H1 (cell line): ENCODE results near the gene TOR1AIP1. TPM values are rescaled to one million over a fixed set of nuclear protein-coding genes. Genes with fewer than 3 reads are reported as not detected.

Source experiments
- CREB1 ChIP-seq: IDR thresholded peaks from 2 replicates; pipeline ENCODE4 v1.6.1; 2012; ENCODE audit warnings: inconsistent platforms
- EGR1 ChIP-seq: IDR thresholded peaks from 2 replicates; pipeline ENCODE4 v1.6.1; 2011; ENCODE audit warnings: low read depth, low read length, borderline replicate concordance
- JUND ChIP-seq: IDR thresholded peaks from 2 replicates; pipeline ENCODE4 v1.6.1; 2011; ENCODE audit warnings: mild to moderate bottlenecking, improper control_type of control experiment, low read length
- KDM5A ChIP-seq: fragments of 200-600 bp; IDR thresholded peaks from 2 replicates; pipeline ENCODE4 v1.7.1; 2012; ENCODE audit warnings: mild to moderate bottlenecking, low read length, inconsistent platforms, mixed read lengths
- POU5F1 ChIP-seq: IDR thresholded peaks from 2 replicates; pipeline ENCODE4 v1.6.1; 2011; ENCODE audit warnings: low read depth, mild to moderate bottlenecking, low read length, moderate library complexity
- RXRA ChIP-seq: IDR thresholded peaks from 2 replicates; pipeline ENCODE4 v1.6.1; 2011; ENCODE audit warnings: low read depth, mild to moderate bottlenecking, low read length, moderate library complexity; ENCODE audit not compliant: insufficient read depth
- SIRT6 ChIP-seq: IDR thresholded peaks from one replicate; pipeline ENCODE4 v1.7.1; 2012; ENCODE audit warnings: low read length, inconsistent platforms
- TAF1 ChIP-seq: IDR thresholded peaks from 2 replicates; pipeline ENCODE4 v1.6.1; 2011; ENCODE audit warnings: mild to moderate bottlenecking, low read depth, low read length
- TCF12 ChIP-seq: IDR thresholded peaks from 2 replicates; pipeline ENCODE4 v1.6.1; 2011; ENCODE audit warnings: low read depth, mild to moderate bottlenecking, low read length
- ZNF274 ChIP-seq: IDR thresholded peaks from 2 replicates; pipeline ENCODE4 v1.7.0; 2012; ENCODE audit warnings: low read length, borderline replicate concordance; ENCODE audit errors: extremely low read depth
- polyA plus RNA-seq, 7 experiments: library from polyadenylated mRNA; depleted of rRNA in 3 of 7; stranded (reverse) in 5 of 7; unstranded in 2 of 7; fragments of >200 nt in 5 of 7; fragments of 200-250 nt in 2 of 7; gene quantifications; 1 replicate in 5 of 7; 2 replicates in 1 of 7; 4 replicates in 1 of 7; pipeline versions ENCODE4 v1.2.1 to v1.2.3, GENCODE V29; 2011 to 2013; ENCODE audit warnings: missing spikeins in 2 of 7, mixed read lengths in 2 of 7
- total RNA-seq: library from RNA; stranded (reverse); fragmentation: NEBNext Ultra II Directional; extraction: Animal tissue kit (Norgen Biotek cat#: 25700); gene quantifications from 2 replicates; pipeline ENCODE4 v1.2.1, GENCODE V29; 2021
- TF ChIP-seq, protein P1 (sequence below): fragments of 300-600 bp; sonication (generic); IDR thresholded peaks from 2 replicates; pipeline ENCODE4 v1.7.1; 2012; ENCODE audit warnings: low read length, moderate library complexity, mild to moderate bottlenecking, inconsistent platforms; ENCODE audit not compliant: insufficient replicate concordance
- TF ChIP-seq, protein P2 (sequence below): IDR thresholded peaks from 2 replicates; pipeline ENCODE4 v1.6.1; 2012; ENCODE audit warnings: inconsistent platforms
- TF ChIP-seq, protein P3 (sequence below): IDR thresholded peaks from 2 replicates; pipeline ENCODE4 v1.6.1; 2012; ENCODE audit warnings: inconsistent platforms

The TOR1AIP1 gene
- total and polyA plus RNA-seq, 2 of the 8 experiments (the other 6 are each of a cell fraction or from before 2014, with no cell fraction given) = 5.7 to 22.8 TPM

DNA sequence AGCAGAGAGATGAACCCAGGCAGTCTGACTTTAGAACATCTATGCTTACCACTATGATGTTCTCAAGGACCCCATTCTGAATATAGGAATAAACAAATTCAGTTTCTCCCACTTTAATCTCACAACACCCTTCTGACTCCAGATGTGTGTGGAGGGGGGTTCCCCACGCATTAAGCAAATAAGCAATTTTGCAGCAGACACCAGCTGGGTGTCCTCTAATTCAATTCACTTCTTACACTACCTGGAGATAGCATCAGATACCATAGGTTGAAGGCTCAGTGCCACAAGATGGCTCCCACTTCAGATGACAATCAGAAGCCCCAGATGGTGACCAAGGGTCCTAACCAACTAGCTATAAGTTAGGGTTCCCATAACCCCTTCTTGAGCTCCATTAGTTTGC, 42.2 kb downstream of the TOR1AIP1 start (continued):
- TF ChIP-seq, protein P1, sequence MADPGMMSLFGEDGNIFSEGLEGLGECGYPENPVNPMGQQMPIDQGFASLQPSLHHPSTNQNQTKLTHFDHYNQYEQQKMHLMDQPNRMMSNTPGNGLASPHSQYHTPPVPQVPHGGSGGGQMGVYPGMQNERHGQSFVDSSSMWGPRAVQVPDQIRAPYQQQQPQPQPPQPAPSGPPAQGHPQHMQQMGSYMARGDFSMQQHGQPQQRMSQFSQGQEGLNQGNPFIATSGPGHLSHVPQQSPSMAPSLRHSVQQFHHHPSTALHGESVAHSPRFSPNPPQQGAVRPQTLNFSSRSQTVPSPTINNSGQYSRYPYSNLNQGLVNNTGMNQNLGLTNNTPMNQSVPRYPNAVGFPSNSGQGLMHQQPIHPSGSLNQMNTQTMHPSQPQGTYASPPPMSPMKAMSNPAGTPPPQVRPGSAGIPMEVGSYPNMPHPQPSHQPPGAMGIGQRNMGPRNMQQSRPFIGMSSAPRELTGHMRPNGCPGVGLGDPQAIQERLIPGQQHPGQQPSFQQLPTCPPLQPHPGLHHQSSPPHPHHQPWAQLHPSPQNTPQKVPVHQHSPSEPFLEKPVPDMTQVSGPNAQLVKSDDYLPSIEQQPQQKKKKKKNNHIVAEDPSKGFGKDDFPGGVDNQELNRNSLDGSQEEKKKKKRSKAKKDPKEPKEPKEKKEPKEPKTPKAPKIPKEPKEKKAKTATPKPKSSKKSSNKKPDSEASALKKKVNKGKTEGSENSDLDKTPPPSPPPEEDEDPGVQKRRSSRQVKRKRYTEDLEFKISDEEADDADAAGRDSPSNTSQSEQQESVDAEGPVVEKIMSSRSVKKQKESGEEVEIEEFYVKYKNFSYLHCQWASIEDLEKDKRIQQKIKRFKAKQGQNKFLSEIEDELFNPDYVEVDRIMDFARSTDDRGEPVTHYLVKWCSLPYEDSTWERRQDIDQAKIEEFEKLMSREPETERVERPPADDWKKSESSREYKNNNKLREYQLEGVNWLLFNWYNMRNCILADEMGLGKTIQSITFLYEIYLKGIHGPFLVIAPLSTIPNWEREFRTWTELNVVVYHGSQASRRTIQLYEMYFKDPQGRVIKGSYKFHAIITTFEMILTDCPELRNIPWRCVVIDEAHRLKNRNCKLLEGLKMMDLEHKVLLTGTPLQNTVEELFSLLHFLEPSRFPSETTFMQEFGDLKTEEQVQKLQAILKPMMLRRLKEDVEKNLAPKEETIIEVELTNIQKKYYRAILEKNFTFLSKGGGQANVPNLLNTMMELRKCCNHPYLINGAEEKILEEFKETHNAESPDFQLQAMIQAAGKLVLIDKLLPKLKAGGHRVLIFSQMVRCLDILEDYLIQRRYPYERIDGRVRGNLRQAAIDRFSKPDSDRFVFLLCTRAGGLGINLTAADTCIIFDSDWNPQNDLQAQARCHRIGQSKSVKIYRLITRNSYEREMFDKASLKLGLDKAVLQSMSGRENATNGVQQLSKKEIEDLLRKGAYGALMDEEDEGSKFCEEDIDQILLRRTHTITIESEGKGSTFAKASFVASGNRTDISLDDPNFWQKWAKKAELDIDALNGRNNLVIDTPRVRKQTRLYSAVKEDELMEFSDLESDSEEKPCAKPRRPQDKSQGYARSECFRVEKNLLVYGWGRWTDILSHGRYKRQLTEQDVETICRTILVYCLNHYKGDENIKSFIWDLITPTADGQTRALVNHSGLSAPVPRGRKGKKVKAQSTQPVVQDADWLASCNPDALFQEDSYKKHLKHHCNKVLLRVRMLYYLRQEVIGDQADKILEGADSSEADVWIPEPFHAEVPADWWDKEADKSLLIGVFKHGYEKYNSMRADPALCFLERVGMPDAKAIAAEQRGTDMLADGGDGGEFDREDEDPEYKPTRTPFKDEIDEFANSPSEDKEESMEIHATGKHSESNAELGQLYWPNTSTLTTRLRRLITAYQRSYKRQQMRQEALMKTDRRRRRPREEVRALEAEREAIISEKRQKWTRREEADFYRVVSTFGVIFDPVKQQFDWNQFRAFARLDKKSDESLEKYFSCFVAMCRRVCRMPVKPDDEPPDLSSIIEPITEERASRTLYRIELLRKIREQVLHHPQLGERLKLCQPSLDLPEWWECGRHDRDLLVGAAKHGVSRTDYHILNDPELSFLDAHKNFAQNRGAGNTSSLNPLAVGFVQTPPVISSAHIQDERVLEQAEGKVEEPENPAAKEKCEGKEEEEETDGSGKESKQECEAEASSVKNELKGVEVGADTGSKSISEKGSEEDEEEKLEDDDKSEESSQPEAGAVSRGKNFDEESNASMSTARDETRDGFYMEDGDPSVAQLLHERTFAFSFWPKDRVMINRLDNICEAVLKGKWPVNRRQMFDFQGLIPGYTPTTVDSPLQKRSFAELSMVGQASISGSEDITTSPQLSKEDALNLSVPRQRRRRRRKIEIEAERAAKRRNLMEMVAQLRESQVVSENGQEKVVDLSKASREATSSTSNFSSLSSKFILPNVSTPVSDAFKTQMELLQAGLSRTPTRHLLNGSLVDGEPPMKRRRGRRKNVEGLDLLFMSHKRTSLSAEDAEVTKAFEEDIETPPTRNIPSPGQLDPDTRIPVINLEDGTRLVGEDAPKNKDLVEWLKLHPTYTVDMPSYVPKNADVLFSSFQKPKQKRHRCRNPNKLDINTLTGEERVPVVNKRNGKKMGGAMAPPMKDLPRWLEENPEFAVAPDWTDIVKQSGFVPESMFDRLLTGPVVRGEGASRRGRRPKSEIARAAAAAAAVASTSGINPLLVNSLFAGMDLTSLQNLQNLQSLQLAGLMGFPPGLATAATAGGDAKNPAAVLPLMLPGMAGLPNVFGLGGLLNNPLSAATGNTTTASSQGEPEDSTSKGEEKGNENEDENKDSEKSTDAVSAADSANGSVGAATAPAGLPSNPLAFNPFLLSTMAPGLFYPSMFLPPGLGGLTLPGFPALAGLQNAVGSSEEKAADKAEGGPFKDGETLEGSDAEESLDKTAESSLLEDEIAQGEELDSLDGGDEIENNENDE = no peak
- no peak for TF ChIP-seq RXRA
- TF ChIP-seq TCF12 = no peak
- no peak for TF ChIP-seq CREB1
- TF ChIP-seq EGR1 = no peak
- TF ChIP-seq, protein P2, sequence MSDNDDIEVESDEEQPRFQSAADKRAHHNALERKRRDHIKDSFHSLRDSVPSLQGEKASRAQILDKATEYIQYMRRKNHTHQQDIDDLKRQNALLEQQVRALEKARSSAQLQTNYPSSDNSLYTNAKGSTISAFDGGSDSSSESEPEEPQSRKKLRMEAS = no peak
- TF ChIP-seq KDM5A = no peak
- TF ChIP-seq TAF1 = no peak
- no peak for TF ChIP-seq SIRT6
- TF ChIP-seq, protein P3, sequence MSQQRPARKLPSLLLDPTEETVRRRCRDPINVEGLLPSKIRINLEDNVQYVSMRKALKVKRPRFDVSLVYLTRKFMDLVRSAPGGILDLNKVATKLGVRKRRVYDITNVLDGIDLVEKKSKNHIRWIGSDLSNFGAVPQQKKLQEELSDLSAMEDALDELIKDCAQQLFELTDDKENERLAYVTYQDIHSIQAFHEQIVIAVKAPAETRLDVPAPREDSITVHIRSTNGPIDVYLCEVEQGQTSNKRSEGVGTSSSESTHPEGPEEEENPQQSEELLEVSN = no peak
- no peak for TF ChIP-seq JUND
- no peak for TF ChIP-seq POU5F1
- no peak for TF ChIP-seq ZNF274
